B cell (primary cell): ENCODE data around the gene PRPF38B. TPM values are rescaled to one million over a fixed set of nuclear protein-coding genes. Genes with fewer than 3 reads are reported as not detected.

ENCODE experiments used
- ATAC-seq: fragments of 200-7000 bp; cut with Tn5 transposase; one replicate; pipeline ENCODE4 v1.10.0; 2021; ENCODE audit warnings: low read depth, mild to moderate bottlenecking, moderate number of reproducible peaks, moderate library complexity
- CTCF ChIA-PET: fragments of 350-600 bp; sonication (Branson Sonifier 250); formaldehyde crosslinking; loops from one replicate; lab custom pipeline; 2021; ENCODE audit warnings: antibody characterized with exemption, inconsistent platforms; lab: Charles Lee
- POLR2A ChIA-PET: fragments of 350-600 bp; sonication (Branson Sonifier 250); formaldehyde crosslinking; loops from one replicate; lab custom pipeline; 2021; ENCODE audit warnings: antibody characterized with exemption; lab: Charles Lee
- DNase-seq: peaks from one replicate; pipeline ENCODE4 v3.0.0; 2013
- H2AFZ ChIP-seq: 2 replicates; pipeline ENCODE4 v1.6.1; 2012; ENCODE audit warnings: mild to moderate bottlenecking, low read depth, low read length; ENCODE audit not compliant: insufficient read depth, poor library complexity, severe bottlenecking
- H3K27ac ChIP-seq, 2 donors: 1 replicate in 1 of 2; 2 replicates in 1 of 2; pipeline ENCODE4 v1.5.1; 2012 to 2013; ENCODE audit warnings: low read length in 2 of 2, mild to moderate bottlenecking in 2 of 2, moderate library complexity in 1 of 2
- H3K27me3 ChIP-seq, 4 experiments: fragments of 200-600 bp in 1 of 4; sonication (generic) in 1 of 4; replicated peaks in 1 of 4; 1 replicate in 2 of 4; 2 replicates in 2 of 4; pipeline versions ENCODE4 v1.6.1 to v1.7.0; 2013 to 2016; ENCODE audit warnings: low read length in 3 of 4, mild to moderate bottlenecking in 2 of 4, mixed read lengths in 1 of 4, moderate library complexity in 1 of 4; ENCODE audit not compliant: insufficient read depth in 4 of 4, control insufficient read depth in 3 of 4; ENCODE audit errors: control extremely low read depth in 1 of 4
- H3K36me3 ChIP-seq, 2 experiments: replicated peaks in 1 of 2; 1 replicate in 1 of 2; 2 replicates in 1 of 2; pipeline versions ENCODE4 v1.6.1 to v1.7.1; 2013; ENCODE audit warnings: low read length in 1 of 2; ENCODE audit not compliant: insufficient read depth in 2 of 2, control insufficient read depth in 1 of 2; ENCODE audit errors: control extremely low read depth in 1 of 2, extremely low read depth in 1 of 2
- H3K4me1 ChIP-seq, 2 donors: fragments of 200-600 bp in 1 of 2; sonication (generic) in 1 of 2; 1 replicate in 1 of 2; 2 replicates in 1 of 2; pipeline versions ENCODE4 v1.5.1 to v1.6.1; 2013 to 2017; ENCODE audit warnings: low read length in 2 of 2; ENCODE audit not compliant: control insufficient read depth in 2 of 2, insufficient read depth in 2 of 2
- H3K4me2 ChIP-seq: replicated peaks from 2 replicates; pipeline ENCODE3; 2012; ENCODE audit warnings: mild to moderate bottlenecking, low read depth, low read length; ENCODE audit not compliant: poor library complexity, severe bottlenecking
- H3K4me3 ChIP-seq, 5 experiments: fragments of 200-600 bp in 1 of 5; sonication (generic) in 1 of 5; 1 replicate in 3 of 5; 2 replicates in 2 of 5; pipeline versions ENCODE4 v1.5.1 to v1.7.0; 2011 to 2016; ENCODE audit warnings: low read length in 4 of 5, mild to moderate bottlenecking in 4 of 5, low read depth in 2 of 5, control low read depth in 1 of 5, moderate library complexity in 1 of 5; ENCODE audit not compliant: insufficient read depth in 1 of 5; ENCODE audit errors: control extremely low read depth in 1 of 5, extremely low read depth in 1 of 5
- H3K79me2 ChIP-seq: fragments of 200-600 bp; sonication (generic); one replicate; pipeline ENCODE4 v1.6.0; 2016; ENCODE audit warnings: low read length; ENCODE audit not compliant: control insufficient read depth, insufficient read depth
- H3K9ac ChIP-seq: fragments of 200-600 bp; sonication (generic); 2 replicates; pipeline ENCODE4 v1.6.1; 2017; ENCODE audit warnings: mild to moderate bottlenecking, low read length, moderate library complexity
- H3K9me3 ChIP-seq, 3 donors: one replicate each; pipeline versions ENCODE4 v1.6.1 to v1.7.1; 2013; ENCODE audit warnings: low read length in 2 of 3; ENCODE audit not compliant: control insufficient read depth in 2 of 3, insufficient read depth in 1 of 3; ENCODE audit errors: control extremely low read depth in 1 of 3
- H4K20me1 ChIP-seq: 2 replicates; pipeline ENCODE4 v1.6.0; 2012; ENCODE audit warnings: mild to moderate bottlenecking, low read length; ENCODE audit not compliant: insufficient read depth, control insufficient read depth, poor library complexity, severe bottlenecking
- H3K27ac Mint-ChIP-seq: one replicate; pipeline ENCODE4 v1.8.0; 2021; ENCODE audit warnings: mixed read lengths
- H3K27me3 Mint-ChIP-seq: one replicate; pipeline ENCODE4 v1.8.0; 2021; ENCODE audit warnings: mixed read lengths
- H3K4me1 Mint-ChIP-seq: one replicate; pipeline ENCODE4 v1.8.0; 2021; ENCODE audit warnings: mixed read lengths
- H3K4me3 Mint-ChIP-seq: one replicate; pipeline ENCODE4 v1.8.0; 2021; ENCODE audit warnings: mixed read lengths
- H3K9me3 Mint-ChIP-seq: one replicate; pipeline ENCODE4 v1.8.0; 2022; ENCODE audit warnings: mixed read lengths; ENCODE audit not compliant: insufficient read depth
- EZH2 ChIP-seq: IDR thresholded peaks from 2 replicates; pipeline ENCODE4 v1.6.1; 2012; ENCODE audit warnings: borderline replicate concordance, low read depth, mild to moderate bottlenecking, moderate library complexity, low read length; ENCODE audit not compliant: insufficient read depth, poor library complexity, severe bottlenecking
- WGBS: methylation state at CpG from one replicate; pipeline ENCODE4 v1.1.5; 2013; ENCODE audit warnings: missing lambda C conversion rate; ENCODE audit not compliant: insufficient coverage; 5-methylcytosine and 5-hydroxymethylcytosine counted together
- intact Hi-C: fragments of 100-400 bp; cut with micrococcal nuclease; formaldehyde crosslinking; loops from one replicate; pipeline ENCODE4 v1.10.0; 2022
- polyA plus RNA-seq: library from polyadenylated mRNA; depleted of rRNA; stranded (reverse); fragments of >200 nt; gene quantifications from 2 replicates; pipeline ENCODE4 v1.2.3, GENCODE V29; 2012
- total RNA-seq, 2 donors: library from RNA; stranded (reverse); fragments of 120-200 nt in 1 of 2; gene quantifications; 1 replicate in 1 of 2; 2 replicates in 1 of 2; pipeline versions ENCODE4 v1.2.3 to v1.2.4, GENCODE V29; 2013 to 2022
- TF ChIP-seq, protein P1 (sequence below): fragments of 200-600 bp; IDR thresholded peaks from one replicate; pipeline ENCODE4 v1.8.0; 2022; ENCODE audit warnings: antibody characterized with exemption, mild to moderate bottlenecking

Gene PRPF38B
- total and polyA plus RNA-seq, 2 donors (not counting 1 experiment from before 2014, with no cell fraction given), result 48.7 to 114 TPM

GRCh38 chr1:108716437-108717230 lies 24.5 kb downstream of the PRPF38B start:
- CTCF ChIA-PET, result interaction anchor here (0.7 kb wide), 1 partner anchor 560 kb away, joined by 3 read pairs; no protein-coding TSS in a partner anchor
- Histone ChIP-seq H3K9ac (no peak overlapping the region), H3K4me2 (no peak overlapping the region), H3K27ac (no peak overlapping the region), H3K36me3 (no peaks in the 10 kb centered on the region), H3K4me1 (no peaks in the 10 kb centered on the region), H3K27me3 (no peaks in the 10 kb centered on the region), H2AFZ (no peak overlapping the region), H3K9me3 (no peaks in the 10 kb centered on the region), H3K79me2 (no peaks in the 10 kb centered on the region), H4K20me1 (no peaks in the 10 kb centered on the region), H3K4me3 (no peak overlapping the region)
- POLR2A ChIA-PET, result interaction anchor here (0.7 kb wide), 1 partner anchor 60 kb away, joined by 5 read pairs; no protein-coding TSS in a partner anchor
- H3K27ac Mint-ChIP-seq, result no peak overlapping the region
- peaks cover 29% of the 10 kb centered on the region for H3K27me3 Mint-ChIP-seq
- H3K4me1 Mint-ChIP-seq, result no peaks in the 10 kb centered on the region
- DNase-seq (no peak), ATAC-seq (no peak)
- intact Hi-C loops, result no loop called here
- no peaks in the 10 kb centered on the region for H3K9me3 Mint-ChIP-seq
- no peak for TF ChIP-seq EZH2
- TF ChIP-seq, protein P1, sequence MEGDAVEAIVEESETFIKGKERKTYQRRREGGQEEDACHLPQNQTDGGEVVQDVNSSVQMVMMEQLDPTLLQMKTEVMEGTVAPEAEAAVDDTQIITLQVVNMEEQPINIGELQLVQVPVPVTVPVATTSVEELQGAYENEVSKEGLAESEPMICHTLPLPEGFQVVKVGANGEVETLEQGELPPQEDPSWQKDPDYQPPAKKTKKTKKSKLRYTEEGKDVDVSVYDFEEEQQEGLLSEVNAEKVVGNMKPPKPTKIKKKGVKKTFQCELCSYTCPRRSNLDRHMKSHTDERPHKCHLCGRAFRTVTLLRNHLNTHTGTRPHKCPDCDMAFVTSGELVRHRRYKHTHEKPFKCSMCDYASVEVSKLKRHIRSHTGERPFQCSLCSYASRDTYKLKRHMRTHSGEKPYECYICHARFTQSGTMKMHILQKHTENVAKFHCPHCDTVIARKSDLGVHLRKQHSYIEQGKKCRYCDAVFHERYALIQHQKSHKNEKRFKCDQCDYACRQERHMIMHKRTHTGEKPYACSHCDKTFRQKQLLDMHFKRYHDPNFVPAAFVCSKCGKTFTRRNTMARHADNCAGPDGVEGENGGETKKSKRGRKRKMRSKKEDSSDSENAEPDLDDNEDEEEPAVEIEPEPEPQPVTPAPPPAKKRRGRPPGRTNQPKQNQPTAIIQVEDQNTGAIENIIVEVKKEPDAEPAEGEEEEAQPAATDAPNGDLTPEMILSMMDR, result no peak
- WGBS, result no CpG with 5 or more reads among the region's 2 CpGs
- H3K4me3 Mint-ChIP-seq, result no peak overlapping the region

DNA sequence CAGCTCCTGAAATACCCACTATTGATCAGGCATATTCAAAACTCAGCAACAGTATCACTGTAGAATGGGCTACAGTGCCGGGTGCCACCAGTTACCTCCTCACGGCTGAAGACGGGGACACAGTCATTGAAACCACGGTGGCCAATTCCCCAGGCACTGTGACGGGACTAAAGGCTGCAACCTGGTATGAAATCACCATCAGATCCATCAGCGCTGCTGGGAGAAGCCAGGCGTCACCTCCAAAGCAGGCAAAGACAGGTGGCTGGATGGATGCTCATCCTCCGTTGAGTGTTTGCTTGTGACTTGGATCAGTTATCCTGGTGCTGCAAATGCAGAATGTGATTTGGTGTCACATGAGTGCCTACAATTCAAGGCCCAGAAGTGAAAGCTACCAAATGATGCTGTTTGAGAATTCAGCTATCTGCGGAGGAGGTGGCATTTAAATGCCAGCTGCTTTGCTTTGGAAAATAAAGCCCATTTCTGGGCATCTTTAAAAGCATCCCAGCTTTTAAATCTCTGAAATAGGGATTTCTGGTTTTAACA lies 25.7 kb downstream of the PRPF38B start:
- TF ChIP-seq, protein P1, result no peak
- no peak for TF ChIP-seq EZH2
- H3K27me3 ChIP-seq, result no peaks in the 10 kb centered on the region
- 93% methylated on average over 9 of the region's 9 CpGs for WGBS
- no peak overlapping the region for H3K4me2 ChIP-seq
- no peaks in the 10 kb centered on the region for H3K4me1 Mint-ChIP-seq
- H3K9ac ChIP-seq, result no peak overlapping the region
- no peaks in the 10 kb centered on the region for H3K9me3 Mint-ChIP-seq
- no peaks in the 10 kb centered on the region for H4K20me1 ChIP-seq
- H3K9me3 ChIP-seq, result no peaks in the 10 kb centered on the region
- H3K27ac ChIP-seq, result no peak overlapping the region
- H3K4me3 Mint-ChIP-seq, result no peak overlapping the region
- CTCF ChIA-PET, result interaction anchor here (1.4 kb wide), 1 partner anchor 75 kb away, joined by 3 read pairs; no protein-coding TSS in a partner anchor
- intact Hi-C loops, result no loop called here
- no peaks in the 10 kb centered on the region for H3K36me3 ChIP-seq
- peaks cover 20% of the 10 kb centered on the region for H3K27me3 Mint-ChIP-seq
- H3K4me1 ChIP-seq, result no peaks in the 10 kb centered on the region
- no peak overlapping the region for H2AFZ ChIP-seq
- POLR2A ChIA-PET, result no interaction called here
- H3K4me3 ChIP-seq, result no peak overlapping the region
- H3K79me2 ChIP-seq, result no peaks in the 10 kb centered on the region
- no peak overlapping the region for H3K27ac Mint-ChIP-seq
- ATAC-seq, result no peak
- no peak for DNase-seq
